ENCODE data around the gene CACNA1S. TPM values are rescaled to one million over a fixed set of nuclear protein-coding genes. Genes with fewer than 3 reads are reported as not detected.

CACNA1S gene
- total and polyA plus RNA-seq, 2 of the 4 experiments (the other 2 are of a cell fraction): not detected

GRCh38 chr1:201143726-201144635, 31.8 kb upstream of the CACNA1S start:
- intact Hi-C loops (cut with micrococcal nuclease): no loop called here
- no peak overlapping the region for H4K8ac ChIP-seq (ENCODE audit: low read depth in 2 of 2, low read length in 2 of 2)
- H2BK5ac ChIP-seq (ENCODE audit: low read depth, low read length, poor library complexity, severe bottlenecking): no peak overlapping the region
- BruUV-seq (replicated peaks): no TSS peak
- in situ Hi-C loops (cut with MboI; ENCODE audit: low sequenced_read_pairs): no loop called here
- no peak overlapping the region for H3K18ac ChIP-seq (ENCODE audit: low read depth, low read length)
- no peak overlapping the region for H2BK120ac ChIP-seq (ENCODE audit: low read depth, low read length)
- H3K14ac ChIP-seq (replicated peaks; ENCODE audit: low read depth, low read length): no peak overlapping the region
- H3K27ac ChIP-seq (ENCODE audit: insufficient read depth, low read length): no peak overlapping the region
- POLR2A ChIA-PET (ENCODE audit: unreplicated experiment): no interaction called here
- no peak overlapping the region for H4K91ac ChIP-seq (ENCODE audit: insufficient read depth, low read depth, low read length)
- H3K4me2 ChIP-seq (ENCODE audit: low read depth, low read length): no peak overlapping the region
- no peak overlapping the region for H2BK15ac ChIP-seq (ENCODE audit: low read depth, low read length)
- no peak overlapping the region for H4K5ac ChIP-seq (ENCODE audit: low read depth, low read length)
- H2BK20ac ChIP-seq (ENCODE audit: low read depth, low read length): no peak overlapping the region
- H3K56ac ChIP-seq (ENCODE audit: extremely low read depth, insufficient read depth, low read length): no peak overlapping the region
- CTCF ChIA-PET: interaction anchor here (0.8 kb wide), 1 partner anchor 44 kb away, joined by 3 read pairs; no protein-coding TSS in a partner anchor
- no peaks in the 10 kb centered on the region for H3K27me3 ChIP-seq (ENCODE audit: control insufficient read depth, insufficient read depth, low read length)
- ATAC-seq (ENCODE audit: low read depth) (no peak), DNase-seq (no peak)
- H3K4ac ChIP-seq (ENCODE audit: low read depth, low read length): no peak overlapping the region
- no peak overlapping the region for H2AK9ac ChIP-seq (replicated peaks; ENCODE audit: low read depth, low read length, poor library complexity)
- no peaks in the 10 kb centered on the region; the same call in 1 of the 2 replicates for H3K4me1 ChIP-seq (ENCODE audit: control insufficient read depth, insufficient read depth, low read length)
- H3K9me1 ChIP-seq (ENCODE audit: insufficient read depth, low read length): 0 out of 2 replicates have a peak, but pooled peaks cover 5% of the 10 kb centered on the region
- H3K23ac ChIP-seq (ENCODE audit: low read depth, low read length): no peak overlapping the region
- peaks cover 0 to 11% of the 10 kb centered on the region in 2 experiments; a peak in 2 of 4 replicates for H3K79me1 ChIP-seq (ENCODE audit: low read depth in 1 of 2, low read length in 2 of 2)
- H3K9ac ChIP-seq (ENCODE audit: low read depth, low read length): no peak overlapping the region
- H3K4me3 ChIP-seq (ENCODE audit: insufficient read depth, low read depth, low read length): no peak overlapping the region
- no peak overlapping the region for H2AK5ac ChIP-seq (ENCODE audit: low read depth, low read length)
- H3K36me3 ChIP-seq (ENCODE audit: control insufficient read depth, insufficient read depth, low read length): peaks cover 80% of the 10 kb centered on the region
- peaks cover 10% of the 10 kb centered on the region; the same call in 1 of the 2 replicates for H4K20me1 ChIP-seq (ENCODE audit: insufficient read depth, low read length)
- dilution Hi-C loops (cut with HindIII; ENCODE audit: low sequenced_read_pairs, unreplicated experiment): no loop called here
- 87% methylated on average over 7 of the region's 18 CpGs; no CpG with 5 or more reads in 1 of the 2 experiments for WGBS, 2 experiments (ENCODE audit: extremely low coverage in 2 of 2, insufficient read length in 1 of 2)
- no peaks in the 10 kb centered on the region for H3K9me3 ChIP-seq (ENCODE audit: control insufficient read depth, insufficient read depth, low read length)
- no peak overlapping the region for H2AFZ ChIP-seq (replicated peaks; ENCODE audit: low read length, poor library complexity)
- TF ChIP-seq NFE2L2 (IDR thresholded peaks at IDR 0.05; ENCODE audit: low read depth, low read length) (no peak), SMC3 (IDR thresholded peaks at IDR 0.05; ENCODE audit: low read depth, low read length) (no peak), RCOR1 (IDR thresholded peaks at IDR 0.05; ENCODE audit: insufficient replicate concordance, low read length) (no peak), CTCF (conservative IDR thresholded peaks at IDR 0.05; ENCODE audit: low read depth, low read length) (no peak), BHLHE40 (IDR thresholded peaks at IDR 0.05; ENCODE audit: low read depth, low read length) (no peak), MXI1 (IDR thresholded peaks at IDR 0.05; ENCODE audit: borderline replicate concordance, low read depth, low read length) (no peak), MAZ (IDR thresholded peaks at IDR 0.05; ENCODE audit: borderline replicate concordance, low read depth, low read length) (no peak), FOS (IDR thresholded peaks at IDR 0.05; ENCODE audit: low read depth, low read length) (no peak), RAD21 (IDR thresholded peaks at IDR 0.05; ENCODE audit: low read length) (no peak), ELK1 (IDR thresholded peaks at IDR 0.05; ENCODE audit: borderline replicate concordance, low read depth, low read length) (no peak), CHD1 (IDR thresholded peaks at IDR 0.05; ENCODE audit: low read depth, low read length) (no peak), RFX5 (IDR thresholded peaks at IDR 0.05; ENCODE audit: low read depth, low read length) (no peak), CEBPB (IDR thresholded peaks at IDR 0.05; ENCODE audit: low read depth, low read length) (no peak), USF2 (IDR thresholded peaks at IDR 0.05; ENCODE audit: low read depth, low read length) (no peak)

All from IMR-90 (cell line).